Activated T-helper 1 cell treated with anti-CD3 and anti-CD28 coated beads, Interleukin-12 subunit alpha, Interleukin-12 subunit beta, Interleukin-2, Interleukin-4 antibody, amounts not matched to agents 30 ng/mL and 10 ng/mL and 1 ng/mL, durations not matched to agents 14 hours and 24 hours and 36 hours (primary cell): ENCODE data around the gene SLC1A2. TPM values are rescaled to one million over a fixed set of nuclear protein-coding genes. Genes with fewer than 3 reads are reported as not detected.

ENCODE experiments used
- DNase-seq: peaks from one replicate; pipeline ENCODE4 v3.0.0; 2021; ENCODE audit warnings: low spot score
- H3K27ac Mint-ChIP-seq: one replicate; pipeline ENCODE4 v1.8.0; 2021; ENCODE audit warnings: mild to moderate bottlenecking, mixed read lengths
- H3K27me3 Mint-ChIP-seq: one replicate; pipeline ENCODE4 v1.8.0; 2022; ENCODE audit warnings: mild to moderate bottlenecking, moderate library complexity, mixed read lengths; ENCODE audit not compliant: insufficient read depth
- H3K36me3 Mint-ChIP-seq: one replicate; pipeline ENCODE4 v1.8.0; 2021; ENCODE audit warnings: low read depth, mixed read lengths
- H3K4me1 Mint-ChIP-seq: one replicate; pipeline ENCODE4 v1.8.0; 2021; ENCODE audit warnings: low read depth, mixed read lengths
- H3K4me3 Mint-ChIP-seq: one replicate; pipeline ENCODE4 v1.8.0; 2021; ENCODE audit warnings: mild to moderate bottlenecking, moderate library complexity, mixed read lengths
- H3K9me3 Mint-ChIP-seq: one replicate; pipeline ENCODE4 v1.8.0; 2021; ENCODE audit warnings: mixed read lengths
- intact Hi-C: fragments of 100-400 bp; cut with micrococcal nuclease; formaldehyde crosslinking; loops from one replicate; pipeline ENCODE4 v1.15.1; 2024
- total RNA-seq: library from RNA; stranded (reverse); gene quantifications from 2 replicates; pipeline ENCODE4 v1.2.3, GENCODE V29; 2022

The SLC1A2 gene
- total RNA-seq, 1 donor from 2014 or later: not detected

DNA sequence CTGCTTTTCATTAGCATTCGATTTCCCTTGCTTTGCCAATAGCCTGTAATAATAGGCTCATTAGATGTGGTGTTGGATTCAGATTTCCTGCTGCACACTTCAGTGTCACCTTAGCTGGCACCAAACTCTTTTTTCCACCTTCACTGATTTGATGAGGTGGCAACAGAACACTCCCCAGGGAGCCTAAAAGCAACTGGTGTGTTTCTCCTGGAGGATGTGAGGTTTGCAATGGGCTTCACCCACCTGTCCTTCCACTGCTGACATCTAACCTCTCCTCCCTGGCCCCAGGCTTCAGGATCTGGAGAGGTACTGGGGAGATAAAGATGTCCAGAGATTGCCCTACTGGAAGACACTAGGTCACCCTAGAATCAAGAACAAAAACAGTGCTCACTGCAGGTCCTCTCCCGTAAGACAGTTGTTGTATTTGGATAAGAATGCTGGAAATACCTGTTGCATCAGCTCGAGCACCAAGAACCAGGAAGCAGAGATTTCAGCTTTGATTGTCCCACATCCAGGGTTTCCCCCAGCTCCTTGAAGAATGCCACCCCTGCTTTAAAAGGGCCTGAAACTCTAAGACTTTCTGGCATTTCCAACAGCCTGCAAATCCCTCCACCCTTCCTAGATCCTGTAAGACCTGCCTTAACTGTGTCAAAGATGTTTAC is 96.9 kb downstream of the SLC1A2 start:
- DNase-seq: no peak
- peaks cover 2% of the 10 kb centered on the region for H3K9me3 Mint-ChIP-seq
- H3K36me3 Mint-ChIP-seq: peaks cover 1% of the 10 kb centered on the region
- H3K27me3 Mint-ChIP-seq: peaks cover 12% of the 10 kb centered on the region
- H3K27ac Mint-ChIP-seq: no peak overlapping the region
- intact Hi-C loops: no loop called here
- H3K4me1 Mint-ChIP-seq: peaks cover 7% of the 10 kb centered on the region
- H3K4me3 Mint-ChIP-seq: no peak overlapping the region

GRCh38 chr11:35321532-35322317 is 97.6 kb downstream of the SLC1A2 start:
- Mint-ChIP-seq H3K4me1 (peaks cover 9% of the 10 kb centered on the region), H3K36me3 (no peaks in the 10 kb centered on the region), H3K4me3 (no peak overlapping the region), H3K9me3 (no peaks in the 10 kb centered on the region), H3K27me3 (peaks cover 11% of the 10 kb centered on the region), H3K27ac (no peak overlapping the region)
- intact Hi-C loops: no loop called here
- DNase-seq: no peak

DNA sequence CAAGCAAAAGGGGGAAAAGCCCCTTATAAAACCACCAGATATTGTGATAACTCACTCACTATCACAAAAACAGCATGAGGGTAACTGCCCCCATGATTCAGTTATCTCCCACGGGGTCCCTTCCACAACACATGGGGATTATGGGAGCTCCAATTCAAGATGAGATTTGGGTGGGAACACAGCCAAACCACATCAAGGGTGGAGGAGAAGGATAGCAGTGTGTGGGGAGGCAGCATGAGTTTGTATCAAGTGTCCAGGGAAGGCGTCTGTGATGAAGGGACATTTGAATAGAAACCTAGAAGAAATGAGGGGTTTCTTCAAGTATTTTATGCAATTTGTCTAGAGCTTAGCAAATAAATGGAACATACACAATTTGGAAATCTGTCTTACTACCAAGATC is 98.2 kb downstream of the SLC1A2 start:
- DNase-seq: no peak
- H3K27ac Mint-ChIP-seq: no peak overlapping the region
- intact Hi-C loops: no loop called here
- peaks cover 15% of the 10 kb centered on the region for H3K4me1 Mint-ChIP-seq
- H3K27me3 Mint-ChIP-seq: peaks cover 11% of the 10 kb centered on the region
- H3K36me3 Mint-ChIP-seq: no peaks in the 10 kb centered on the region
- H3K4me3 Mint-ChIP-seq: no peak overlapping the region
- no peaks in the 10 kb centered on the region for H3K9me3 Mint-ChIP-seq

DNA sequence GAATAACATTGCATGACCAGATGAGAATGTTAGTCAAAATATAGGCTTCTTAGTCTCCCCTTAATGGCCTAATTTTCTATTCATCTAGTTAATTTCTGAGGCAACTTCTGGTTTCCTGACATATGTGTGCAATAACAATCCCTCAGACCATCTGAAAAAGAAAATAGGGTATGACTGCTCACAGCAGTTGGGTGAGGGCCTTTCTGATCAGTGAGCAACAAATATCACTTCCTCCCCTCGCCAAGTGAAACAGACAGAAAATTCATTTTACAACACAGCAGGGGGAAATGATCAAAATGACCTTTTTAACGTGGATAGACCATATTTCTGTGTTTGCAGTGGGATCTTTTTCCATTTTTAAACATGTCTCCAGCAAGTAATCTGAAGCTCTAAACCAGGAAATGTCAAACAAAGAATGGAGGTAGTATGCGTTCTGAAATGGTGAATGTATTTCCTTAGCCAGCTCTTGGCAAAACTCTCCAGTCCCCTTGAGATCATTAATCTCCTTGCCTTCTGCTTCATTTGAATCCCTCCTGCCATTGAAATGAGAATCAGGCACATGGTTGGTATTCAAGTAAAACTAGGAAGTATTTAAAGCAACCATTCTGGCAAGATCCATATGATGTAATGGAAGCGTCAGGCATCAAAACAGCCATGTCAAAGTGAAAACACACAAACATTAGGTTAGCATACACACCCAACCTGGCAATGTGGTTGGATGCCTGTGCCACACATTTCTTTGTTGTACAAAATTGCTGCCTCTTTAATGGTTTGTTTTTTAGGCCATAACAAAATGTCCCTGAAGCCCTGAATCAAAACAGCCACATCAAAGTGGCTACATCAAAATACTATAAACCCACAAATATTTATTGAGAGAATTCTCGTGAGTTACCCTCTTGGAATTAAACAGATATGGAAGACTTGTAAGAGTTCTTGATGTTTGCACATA is 100.1 kb downstream of the SLC1A2 start:
- Mint-ChIP-seq H3K27ac (no peak overlapping the region), H3K9me3 (no peaks in the 10 kb centered on the region), H3K4me1 (peaks cover 20% of the 10 kb centered on the region), H3K4me3 (no peak overlapping the region), H3K36me3 (no peaks in the 10 kb centered on the region), H3K27me3 (peaks cover 8% of the 10 kb centered on the region)
- no peak for DNase-seq
- intact Hi-C loops: no loop called here

DNA sequence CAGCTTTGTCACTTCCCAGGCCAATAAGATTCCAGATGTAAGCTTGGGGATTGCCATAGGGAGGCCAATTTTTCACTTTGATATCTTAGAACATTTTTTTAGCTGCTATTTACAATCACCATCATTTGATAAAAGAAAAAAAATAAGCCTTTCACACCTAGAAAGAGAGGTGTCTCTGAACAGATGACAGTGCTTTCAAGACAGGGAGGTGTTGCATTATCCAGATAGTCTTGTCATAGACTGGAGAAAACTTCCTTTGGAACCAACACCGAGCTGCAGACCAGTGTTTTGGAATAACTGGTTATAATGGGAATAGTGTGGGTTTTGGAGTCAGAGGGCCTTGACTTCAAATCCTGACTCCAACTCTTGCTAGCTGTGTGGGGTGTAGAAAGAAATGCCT is 101.0 kb downstream of the SLC1A2 start:
- no peak overlapping the region for H3K27ac Mint-ChIP-seq
- no peaks in the 10 kb centered on the region for H3K36me3 Mint-ChIP-seq
- H3K4me3 Mint-ChIP-seq: no peak overlapping the region
- H3K27me3 Mint-ChIP-seq: peaks cover 8% of the 10 kb centered on the region
- peaks cover 20% of the 10 kb centered on the region for H3K4me1 Mint-ChIP-seq
- no peaks in the 10 kb centered on the region for H3K9me3 Mint-ChIP-seq
- DNase-seq: no peak
- intact Hi-C loops: no loop called here

DNA sequence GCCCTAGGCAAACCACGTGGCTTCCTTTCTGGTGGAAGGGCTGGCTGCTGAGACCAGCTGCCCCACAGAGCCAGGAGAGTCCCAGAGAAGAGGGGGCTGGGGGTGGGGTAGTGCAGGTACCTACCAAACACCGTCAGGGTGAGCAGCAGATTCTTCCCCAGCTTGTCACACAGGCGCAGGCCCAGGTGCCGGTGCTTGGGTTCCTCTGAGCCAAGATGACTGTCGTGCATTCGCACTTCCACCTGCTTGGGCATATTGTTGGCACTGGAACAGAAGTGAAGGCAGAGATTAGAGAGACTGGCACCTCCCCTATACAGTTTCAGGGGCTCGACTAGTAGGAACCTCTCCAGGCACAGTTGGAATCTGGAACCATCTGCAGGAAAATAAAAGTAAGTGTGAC is 102.1 kb downstream of the SLC1A2 start:
- no peaks in the 10 kb centered on the region for H3K36me3 Mint-ChIP-seq
- no peaks in the 10 kb centered on the region for H3K9me3 Mint-ChIP-seq
- intact Hi-C loops: loop anchor here (2.0 kb wide), 1 partner anchor 14 kb away; no protein-coding TSS in a partner anchor
- H3K27me3 Mint-ChIP-seq: peaks cover 2% of the 10 kb centered on the region
- H3K27ac Mint-ChIP-seq: no peak overlapping the region
- peaks cover 27% of the 10 kb centered on the region for H3K4me1 Mint-ChIP-seq
- DNase-seq: no peak
- H3K4me3 Mint-ChIP-seq: no peak overlapping the region

GRCh38 chr11:35316161-35316560 is 103.2 kb downstream of the SLC1A2 start:
- intact Hi-C loops: loop anchor here (2.0 kb wide), 1 partner anchor 15 kb away; no protein-coding TSS in a partner anchor
- Mint-ChIP-seq H3K9me3 (no peaks in the 10 kb centered on the region), H3K27me3 (peaks cover 2% of the 10 kb centered on the region), H3K27ac (no peak overlapping the region), H3K4me1 (peaks cover 27% of the 10 kb centered on the region), H3K36me3 (no peaks in the 10 kb centered on the region), H3K4me3 (no peak overlapping the region)
- no peak for DNase-seq

DNA sequence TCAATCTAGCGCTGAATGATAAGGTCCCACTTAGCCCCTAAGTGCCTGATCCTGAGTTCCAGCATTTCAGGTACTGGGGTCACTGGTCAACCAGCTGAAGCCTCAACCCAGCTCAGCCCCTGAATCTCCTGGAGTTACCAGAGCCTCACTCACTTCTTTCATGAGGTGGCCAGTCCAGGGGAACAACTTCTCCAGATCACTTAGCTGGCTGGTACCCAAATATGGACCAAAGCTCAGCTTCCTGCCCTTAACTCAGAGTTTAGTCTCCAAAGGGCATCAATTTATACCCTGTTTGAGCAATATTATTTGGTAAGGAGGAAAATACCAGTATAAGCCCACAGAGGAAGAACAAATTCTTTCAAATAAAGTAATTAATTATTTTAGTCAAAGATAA is 105.6 kb downstream of the SLC1A2 start:
- peaks cover 4% of the 10 kb centered on the region for H3K27me3 Mint-ChIP-seq
- no peaks in the 10 kb centered on the region for H3K36me3 Mint-ChIP-seq
- no peaks in the 10 kb centered on the region for H3K9me3 Mint-ChIP-seq
- H3K4me3 Mint-ChIP-seq: no peak overlapping the region
- intact Hi-C loops: no loop called here
- H3K4me1 Mint-ChIP-seq: peaks cover 21% of the 10 kb centered on the region
- H3K27ac Mint-ChIP-seq: no peak overlapping the region
- DNase-seq: no peak

- Mint-ChIP-seq H3K4me1 (peaks cover 21% of the 10 kb centered on the region), H3K36me3 (no peaks in the 10 kb centered on the region), H3K4me3 (no peak overlapping the region), H3K9me3 (no peaks in the 10 kb centered on the region), H3K27ac (no peak overlapping the region), H3K27me3 (peaks cover 4% of the 10 kb centered on the region)
- intact Hi-C loops: no loop called here
- no peak for DNase-seq
These were observed 106.1 kb downstream of the SLC1A2 start for GRCh38 chr11:35313066-35313759.

DNA sequence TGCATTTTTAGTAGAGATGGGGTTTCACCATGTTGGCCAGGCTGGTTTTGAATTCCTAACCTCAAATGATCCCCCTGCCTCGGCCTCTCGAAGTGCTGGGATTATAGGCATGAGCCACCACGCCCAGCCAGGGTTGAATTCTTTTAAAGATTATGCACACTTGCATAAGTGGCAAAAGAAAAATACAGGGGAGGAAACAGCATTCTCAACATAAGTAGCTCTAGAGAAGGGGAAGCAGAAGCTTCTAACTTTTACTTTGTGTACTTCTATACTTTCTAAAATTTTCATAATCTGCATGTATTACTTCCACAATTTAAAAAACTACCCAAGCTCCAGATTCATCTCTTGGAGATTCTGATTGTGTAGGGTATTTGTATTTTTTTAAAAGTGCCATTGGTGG is 108.0 kb downstream of the SLC1A2 start:
- no peak overlapping the region for H3K4me3 Mint-ChIP-seq
- no peaks in the 10 kb centered on the region for H3K36me3 Mint-ChIP-seq
- intact Hi-C loops: no loop called here
- H3K27ac Mint-ChIP-seq: no peak overlapping the region
- peaks cover 4% of the 10 kb centered on the region for H3K27me3 Mint-ChIP-seq
- no peak for DNase-seq
- H3K4me1 Mint-ChIP-seq: peaks cover 14% of the 10 kb centered on the region
- no peaks in the 10 kb centered on the region for H3K9me3 Mint-ChIP-seq

DNA sequence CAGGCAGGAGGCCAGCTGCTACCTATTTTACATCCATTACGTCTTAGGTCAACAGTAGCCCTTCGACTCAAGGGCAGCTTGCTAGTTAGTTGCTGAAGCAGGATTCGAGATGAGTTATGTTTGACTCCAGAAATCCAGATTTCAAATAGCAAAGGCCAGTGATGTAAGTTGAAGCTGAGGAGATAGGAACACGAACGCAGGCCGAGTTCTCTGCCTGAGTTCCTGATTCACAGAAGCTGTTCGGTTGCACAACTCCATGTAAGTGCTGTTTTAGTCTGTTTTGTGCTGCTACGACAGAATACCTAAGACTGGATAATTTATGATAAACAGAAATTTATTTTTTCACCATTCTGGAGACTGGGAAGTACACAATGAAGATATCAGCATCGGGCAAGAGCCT is 111.2 kb downstream of the SLC1A2 start:
- Mint-ChIP-seq H3K4me3 (no peak overlapping the region), H3K9me3 (no peaks in the 10 kb centered on the region), H3K36me3 (no peaks in the 10 kb centered on the region), H3K27ac (no peak overlapping the region), H3K4me1 (peaks cover 33% of the 10 kb centered on the region), H3K27me3 (peaks cover 4% of the 10 kb centered on the region)
- DNase-seq: no peak
- intact Hi-C loops: loop anchor here (5.0 kb wide), 1 partner anchor 71 kb away; no protein-coding TSS in a partner anchor

DNA sequence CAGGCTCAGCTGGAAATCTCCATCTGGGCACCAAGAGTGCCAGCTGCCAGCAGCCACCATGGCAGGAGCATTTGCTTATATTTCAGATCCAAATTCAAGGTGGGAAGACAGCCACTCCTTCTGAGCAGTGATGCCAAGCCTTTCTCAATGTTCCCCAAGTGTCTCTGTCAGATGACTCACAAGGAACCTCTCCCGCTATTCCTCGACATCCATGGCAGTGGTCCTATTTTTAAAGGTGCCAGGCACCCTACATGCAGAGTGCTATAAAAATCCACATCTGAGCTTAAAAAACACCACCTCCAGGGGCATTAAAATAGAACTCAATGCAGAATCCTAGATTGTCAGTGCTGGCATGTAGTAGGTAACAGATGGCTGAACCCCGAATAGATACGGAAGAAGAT is 112.1 kb downstream of the SLC1A2 start:
- intact Hi-C loops: loop anchor here (5.0 kb wide), 1 partner anchor 70 kb away; no protein-coding TSS in a partner anchor
- Mint-ChIP-seq H3K27me3 (peaks cover 4% of the 10 kb centered on the region), H3K9me3 (no peaks in the 10 kb centered on the region), H3K36me3 (no peaks in the 10 kb centered on the region), H3K4me3 (no peak overlapping the region), H3K4me1 (peaks cover 28% of the 10 kb centered on the region), H3K27ac (no peak overlapping the region)
- DNase-seq: no peak
